GM18499 (cell line): ENCODE data around the gene TRMT61A.
A peak's percentile ranks its signal among the peaks of the same experiment; 100 is the strongest.
"Not testable (repeated sequence)": the region's sequence is repeated elsewhere in the genome, so short reads cannot be mapped to it uniquely, and the experiment has no call there.

Experiments used
- ATAC-seq: cut with Tn5 transposase; IDR thresholded peaks from one replicate; pipeline ENCODE4 v1.9.1; 2021; ENCODE audit warnings: moderate number of reproducible peaks; ENCODE audit not compliant: insufficient read depth, unreplicated experiment

The TRMT61A gene

GRCh38 chr14:103521951-103522563, 6.9 kb upstream of the TRMT61A start:
- ATAC-seq: no peak

GRCh38 chr14:103522649-103523574, 6.1 kb upstream of the TRMT61A start, which contains the start of gene CKB:
CKB (minus strand) TSS chr14:103522830; CDS start chr14:103522493, 337 bp downstream.
- no peak for ATAC-seq

DNA sequence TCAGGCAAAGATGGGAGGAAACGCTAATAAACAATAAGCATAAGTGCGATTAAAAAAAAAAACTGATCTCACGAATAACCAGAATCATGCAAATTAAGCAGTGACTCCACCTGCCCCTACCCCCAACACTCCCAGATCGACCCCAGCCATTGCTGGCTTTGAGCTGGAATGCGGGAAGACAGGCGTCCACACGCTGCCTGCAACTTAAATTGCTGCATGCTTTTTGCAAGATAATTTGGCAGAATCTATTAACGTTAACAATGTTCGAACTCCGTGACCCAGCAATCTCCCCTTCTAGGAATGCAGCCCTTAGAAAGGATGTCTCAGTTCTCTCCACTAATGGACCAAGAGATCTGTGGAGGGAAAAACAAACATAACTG, 5.4 kb upstream of the TRMT61A start:
- no peak for ATAC-seq

DNA sequence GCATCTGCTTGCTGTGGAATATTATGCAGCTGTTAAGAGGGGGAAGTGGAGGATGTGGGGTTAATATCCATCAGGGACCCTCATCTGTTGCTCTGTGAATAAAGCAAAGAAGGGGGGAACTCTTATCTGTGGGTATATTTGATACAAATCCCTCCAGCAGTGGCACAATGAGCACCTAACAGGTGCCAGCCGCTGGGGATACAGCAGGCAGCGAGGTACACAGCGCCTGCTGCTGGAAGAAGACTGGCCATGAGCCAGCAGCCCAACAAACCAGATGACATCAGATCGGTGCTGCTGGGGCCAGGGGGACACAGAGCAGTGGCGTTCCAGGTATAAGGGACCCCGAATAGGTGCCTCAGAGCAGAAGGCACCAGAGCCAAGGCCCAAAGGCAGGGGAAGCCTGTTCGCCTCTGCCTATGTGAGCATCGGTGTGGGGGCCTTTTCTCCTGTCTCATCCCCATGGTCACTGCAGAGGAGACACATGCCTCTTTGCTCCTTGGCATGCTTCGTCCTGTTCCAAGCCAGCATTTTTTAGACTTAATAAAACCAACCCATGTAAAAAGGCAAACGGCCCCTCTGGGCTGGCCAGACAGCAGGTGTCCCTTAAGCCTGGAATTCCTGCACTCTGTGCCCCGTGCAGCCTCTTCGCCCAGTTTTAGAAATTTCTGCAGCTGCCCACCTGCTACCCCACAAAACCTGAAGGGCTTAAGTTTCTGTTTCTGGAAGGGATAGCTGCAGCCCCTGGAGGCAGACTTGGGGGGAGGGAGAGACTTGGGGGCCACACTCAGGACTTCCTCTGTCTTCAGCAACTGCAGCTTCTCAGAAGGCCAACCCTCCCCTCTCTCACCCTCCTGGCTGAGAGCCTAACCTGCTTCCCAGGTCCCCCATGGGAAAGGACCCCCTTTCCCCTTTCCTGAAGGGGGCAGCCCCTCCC, 4.7 kb upstream of the TRMT61A start:
- ATAC-seq: no peak

- ATAC-seq: not testable (repeated sequence)
Measured at GRCh38 chr14:103525430-103526246, 3.4 kb upstream of the TRMT61A start.

GRCh38 chr14:103526247-103526913, 2.6 kb upstream of the TRMT61A start:
- ATAC-seq: no peak

GRCh38 chr14:103526914-103527248, 2.1 kb upstream of the TRMT61A start:
- no peak for ATAC-seq

DNA sequence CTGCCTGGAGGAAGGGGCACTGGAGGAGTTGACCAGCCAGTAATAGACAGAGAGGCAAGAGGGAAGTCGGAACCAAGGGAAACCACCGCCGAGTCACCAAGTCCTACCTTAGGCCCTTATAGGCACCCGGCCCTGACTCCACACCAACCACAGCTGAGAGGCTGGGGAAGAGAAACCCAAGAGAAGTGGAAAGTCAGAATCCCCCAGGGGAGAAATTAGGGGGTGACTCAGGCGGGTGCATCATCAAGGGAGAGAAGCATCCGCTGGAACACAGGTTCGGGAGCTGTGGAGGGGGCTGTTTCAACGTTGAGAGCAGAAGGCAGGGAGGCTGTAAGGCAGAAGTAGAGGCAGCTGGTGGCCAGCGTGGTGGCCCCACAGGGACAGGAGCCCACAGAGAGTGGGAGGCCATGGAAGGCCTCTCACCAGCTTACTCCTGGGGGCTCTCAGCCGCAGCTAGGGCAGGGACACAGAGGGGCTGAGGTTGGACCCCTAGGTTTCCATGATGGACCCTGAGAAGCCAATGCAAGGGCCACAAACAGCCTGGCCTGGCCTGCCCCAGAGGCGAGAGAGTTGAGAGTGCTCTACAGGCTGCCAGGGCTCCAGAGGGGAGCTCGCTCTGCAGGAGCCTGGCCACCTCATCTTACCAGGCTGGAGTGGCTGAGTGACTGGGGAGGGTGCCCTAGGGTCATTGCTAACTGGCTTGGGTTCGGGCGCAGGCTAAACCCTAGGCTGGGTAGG, 1.4 kb upstream of the TRMT61A start:
- ATAC-seq: peak; percentile 54

GRCh38 chr14:103528146-103528586, 830 bp upstream of the TRMT61A start:
- no peak for ATAC-seq

- ATAC-seq: no peak
Measured at GRCh38 chr14:103529383-103530365, 678 bp downstream of the TRMT61A start.

- ATAC-seq: no peak
Measured at GRCh38 chr14:103530390-103530789, 1.4 kb downstream of the TRMT61A start.

DNA sequence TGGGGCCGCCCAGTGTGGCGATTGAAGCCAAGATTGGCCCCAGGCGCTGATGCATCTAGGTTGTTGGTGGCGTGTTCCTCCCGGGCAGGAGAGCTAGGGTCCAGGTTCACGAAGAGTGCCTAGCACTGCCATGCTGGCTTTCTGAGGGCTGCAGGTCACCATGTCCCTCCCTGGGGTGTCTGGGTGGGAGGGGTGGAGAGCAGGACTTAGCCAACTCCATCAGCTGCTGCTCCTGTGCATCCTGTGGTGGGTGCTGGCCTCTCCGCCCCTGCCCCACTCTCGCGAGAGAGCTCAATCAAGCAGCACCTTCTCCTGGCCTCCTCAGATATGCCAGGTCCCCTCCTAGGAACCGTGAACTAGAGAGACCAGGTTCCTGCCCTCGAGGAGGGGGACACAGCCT, 1.8 kb downstream of the TRMT61A start:
- no peak for ATAC-seq

DNA sequence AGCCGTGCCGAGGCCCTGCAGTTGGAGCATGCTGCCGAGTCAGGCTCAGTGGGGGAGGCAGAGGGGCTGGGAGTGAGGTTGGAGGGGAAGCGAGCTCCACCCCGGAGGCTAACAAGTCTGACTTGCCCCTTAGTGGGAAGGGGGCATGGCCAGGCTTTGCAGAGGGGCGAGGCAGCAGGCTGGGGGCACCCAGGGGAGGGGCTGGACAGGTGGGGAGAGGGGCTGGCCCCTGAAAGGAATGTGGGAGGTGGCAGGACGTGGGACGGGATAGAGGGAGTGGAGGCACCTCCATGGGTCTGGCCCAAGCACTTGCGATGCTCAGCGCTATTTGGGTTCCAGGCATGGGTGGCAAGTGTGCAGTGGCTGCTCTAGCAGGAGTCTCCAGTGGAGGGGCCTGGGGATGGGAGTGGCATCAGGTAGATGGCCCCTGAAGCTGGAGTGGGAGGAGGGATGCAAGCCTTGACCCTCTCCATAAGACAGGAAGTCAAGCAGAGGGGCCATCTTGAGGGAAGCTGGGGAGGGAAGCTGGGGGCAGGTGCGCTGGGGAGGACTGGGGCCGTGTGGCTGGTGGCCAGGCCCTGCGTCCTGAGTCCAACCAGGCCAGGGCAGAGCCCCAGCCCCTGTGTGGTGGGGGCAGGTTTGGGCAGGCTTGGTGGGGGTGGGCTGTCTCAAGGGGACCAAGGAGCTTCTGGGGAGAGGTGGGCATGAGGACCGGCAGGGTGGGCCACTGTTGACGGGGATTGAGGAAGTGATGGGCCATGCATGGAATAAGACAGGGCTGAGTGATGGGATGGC, 2.6 kb downstream of the TRMT61A start:
- no peak for ATAC-seq

GRCh38 chr14:103532216-103533136, 3.5 kb downstream of the TRMT61A start:
- ATAC-seq: no peak

DNA sequence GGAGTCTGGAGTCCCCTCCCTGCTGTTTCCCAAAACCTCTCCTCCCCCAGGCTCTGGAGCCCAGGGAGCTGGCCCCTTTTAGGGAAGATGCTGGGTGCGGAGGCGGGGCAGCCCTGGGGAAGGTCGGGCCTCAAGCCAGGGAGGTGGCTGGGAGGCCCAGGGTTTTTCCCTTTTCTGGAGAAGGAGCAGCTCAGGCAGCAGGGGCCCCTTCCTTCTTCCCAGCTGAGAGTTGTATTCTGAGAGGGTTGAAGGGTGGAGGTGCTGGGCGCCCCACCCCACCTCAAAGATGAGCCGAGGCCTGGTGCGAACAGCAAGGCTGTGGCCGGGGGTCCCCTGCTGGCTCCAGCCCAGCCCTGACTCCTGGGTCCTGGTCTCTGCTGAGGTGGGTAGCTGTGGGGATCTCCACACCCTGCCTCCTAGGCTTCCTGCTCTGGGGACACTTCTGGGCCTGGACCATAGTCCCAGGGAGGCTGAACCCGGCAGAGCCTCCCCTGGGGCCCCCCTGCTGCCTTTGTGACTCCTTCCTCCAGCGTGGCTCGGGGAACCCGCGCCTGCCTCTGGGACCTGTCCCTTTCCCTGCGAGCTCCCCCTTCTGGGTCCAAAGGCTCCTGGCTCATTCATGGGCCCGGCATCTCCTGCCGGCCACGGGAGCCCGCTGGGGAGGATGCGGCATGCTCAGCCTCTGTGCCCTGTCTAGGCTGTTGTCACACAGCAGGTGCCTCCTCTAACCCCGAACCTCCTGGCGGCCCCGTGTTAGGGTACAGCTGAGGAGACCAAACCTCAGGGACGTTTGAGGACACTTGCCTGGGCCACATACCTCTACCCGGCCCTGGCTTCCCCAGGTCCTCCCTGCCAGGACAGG, 4.4 kb downstream of the TRMT61A start:
- no peak for ATAC-seq
